HL-60 (cell line): Measurements from ENCODE around the gene SNRNP70.
"Not testable (repeated sequence)": the region's sequence is repeated elsewhere in the genome, so short reads cannot be mapped to it uniquely, and the experiment has no call there.

Experiments
- POLR2AphosphoS5 ChIP-seq: IDR thresholded peaks from 2 replicates; pipeline ENCODE4 v1.6.1; 2012; ENCODE audit warnings: low read depth
- REST ChIP-seq: IDR thresholded peaks from 2 replicates; pipeline ENCODE4 v1.6.1; 2012; ENCODE audit warnings: low read depth; ENCODE audit not compliant: insufficient replicate concordance
- SPI1 ChIP-seq: IDR thresholded peaks from 2 replicates; pipeline ENCODE4 v1.6.1; 2012; ENCODE audit warnings: low read depth, mild to moderate bottlenecking, borderline replicate concordance
- TF ChIP-seq, protein P1 (sequence below): IDR thresholded peaks from one replicate; pipeline ENCODE4 v1.5.1; 2011; ENCODE audit warnings: low read length, control low read depth, inconsistent platforms; ENCODE audit not compliant: insufficient read depth

DNA sequence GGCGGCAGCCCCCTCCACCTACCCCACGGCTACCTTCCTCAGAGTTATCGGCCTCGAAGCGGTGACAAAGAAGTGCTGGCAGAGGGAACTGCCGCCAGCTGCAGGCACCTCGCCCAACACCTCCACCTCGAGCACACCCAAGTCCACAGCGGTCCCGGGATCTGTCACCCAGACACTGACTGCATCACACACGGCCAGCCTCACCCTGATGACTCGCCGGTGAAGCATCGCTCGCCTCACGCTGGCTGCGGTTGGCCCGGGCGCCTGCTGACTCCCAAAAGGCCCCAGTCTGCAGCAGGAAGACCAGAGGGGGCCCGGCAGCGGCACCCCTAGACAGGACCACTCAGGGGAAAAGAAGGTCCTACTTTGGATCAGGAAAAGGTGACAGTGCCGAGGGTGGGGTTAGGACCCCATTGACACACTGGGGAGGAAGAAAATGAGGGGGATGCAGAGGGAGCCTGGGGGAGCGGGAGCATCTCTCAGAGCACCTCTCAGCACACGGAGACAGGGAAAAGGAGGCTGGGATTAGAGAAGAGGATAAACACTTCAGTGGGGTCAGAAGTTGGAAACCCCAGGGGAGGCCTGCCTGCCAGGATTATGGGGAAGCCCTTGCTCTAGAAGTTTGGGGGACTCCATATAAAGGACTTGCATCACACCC lies 34.7 kb upstream of the SNRNP70 start:
- TF ChIP-seq, protein P1, sequence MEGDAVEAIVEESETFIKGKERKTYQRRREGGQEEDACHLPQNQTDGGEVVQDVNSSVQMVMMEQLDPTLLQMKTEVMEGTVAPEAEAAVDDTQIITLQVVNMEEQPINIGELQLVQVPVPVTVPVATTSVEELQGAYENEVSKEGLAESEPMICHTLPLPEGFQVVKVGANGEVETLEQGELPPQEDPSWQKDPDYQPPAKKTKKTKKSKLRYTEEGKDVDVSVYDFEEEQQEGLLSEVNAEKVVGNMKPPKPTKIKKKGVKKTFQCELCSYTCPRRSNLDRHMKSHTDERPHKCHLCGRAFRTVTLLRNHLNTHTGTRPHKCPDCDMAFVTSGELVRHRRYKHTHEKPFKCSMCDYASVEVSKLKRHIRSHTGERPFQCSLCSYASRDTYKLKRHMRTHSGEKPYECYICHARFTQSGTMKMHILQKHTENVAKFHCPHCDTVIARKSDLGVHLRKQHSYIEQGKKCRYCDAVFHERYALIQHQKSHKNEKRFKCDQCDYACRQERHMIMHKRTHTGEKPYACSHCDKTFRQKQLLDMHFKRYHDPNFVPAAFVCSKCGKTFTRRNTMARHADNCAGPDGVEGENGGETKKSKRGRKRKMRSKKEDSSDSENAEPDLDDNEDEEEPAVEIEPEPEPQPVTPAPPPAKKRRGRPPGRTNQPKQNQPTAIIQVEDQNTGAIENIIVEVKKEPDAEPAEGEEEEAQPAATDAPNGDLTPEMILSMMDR = not testable (repeated sequence)
- TF ChIP-seq POLR2AphosphoS5, REST, SPI1: not testable (repeated sequence)
